GM18867 (cell line): ENCODE data around the gene COL11A2.

Source experiments
- ATAC-seq: cut with Tn5 transposase; IDR thresholded peaks from one replicate; pipeline ENCODE4 v1.9.1; 2021; ENCODE audit warnings: mild to moderate bottlenecking, moderate library complexity; ENCODE audit not compliant: unreplicated experiment

The COL11A2 gene

GRCh38 chr6:33206864-33207551 lies 14.7 kb upstream of the COL11A2 start:
- no peak for ATAC-seq

GRCh38 chr6:33206027-33206863 lies 14.0 kb upstream of the COL11A2 start:
- ATAC-seq: no peak

GRCh38 chr6:33205191-33206026 lies 13.1 kb upstream of the COL11A2 start:
- no peak for ATAC-seq

GRCh38 chr6:33204415-33205190 lies 12.3 kb upstream of the COL11A2 start, which contains the start of gene HSD17B8:
TSS of gene HSD17B8 (plus strand) at chr6:33204655. CDS start at chr6:33204669, 14 bp downstream.
- peak; percentile 44 for ATAC-seq

GRCh38 chr6:33204165-33204414 lies 11.8 kb upstream of the COL11A2 start:
- ATAC-seq: no peak

- ATAC-seq: no peak
Measured at GRCh38 chr6:33203443-33204164, 11.3 kb upstream of the COL11A2 start.

GRCh38 chr6:33202799-33203198 lies 10.5 kb upstream of the COL11A2 start:
- ATAC-seq: no peak

GRCh38 chr6:33201935-33202334 lies 9.7 kb upstream of the COL11A2 start:
- ATAC-seq: no peak

GRCh38 chr6:33201147-33201545 lies 8.9 kb upstream of the COL11A2 start:
- no peak for ATAC-seq

- ATAC-seq: peak; percentile 54
Measured at GRCh38 chr6:33200219-33201146, 8.2 kb upstream of the COL11A2 start, which contains the start of the genes RXRB and SLC39A7. TSS of gene RXRB (minus strand) at chr6:33200665. CDS start at chr6:33200476, 189 bp downstream. TSS of gene SLC39A7 (plus strand) at chr6:33200867. CDS start at chr6:33201246, 379 bp downstream.

- peak; percentile 28 for ATAC-seq
Measured at GRCh38 chr6:33199687-33200218, 7.5 kb upstream of the COL11A2 start.

GRCh38 chr6:33198853-33199436 lies 6.7 kb upstream of the COL11A2 start:
- no peak for ATAC-seq

GRCh38 chr6:33198159-33198852 lies 6.0 kb upstream of the COL11A2 start:
- no peak for ATAC-seq

GRCh38 chr6:33197431-33198048 lies 5.3 kb upstream of the COL11A2 start:
- ATAC-seq: no peak

GRCh38 chr6:33195304-33196165 lies 3.3 kb upstream of the COL11A2 start:
- no peak for ATAC-seq

- ATAC-seq: no peak
Measured at GRCh38 chr6:33194431-33194979, 2.2 kb upstream of the COL11A2 start.
